Gastroesophageal sphincter (tissue), 4 donors: ENCODE data around the gene MED10. TPM values are rescaled to one million over a fixed set of nuclear protein-coding genes. Genes with fewer than 3 reads are reported as not detected.
"Not testable (repeated sequence)": the region's sequence is repeated elsewhere in the genome, so short reads cannot be mapped to it uniquely, and the experiment has no call there.

Source experiments
- ATAC-seq: fragments of 150-250 bp; one replicate; pipeline ENCODE4 v1.9.1; 2016; ENCODE audit warnings: mild to moderate bottlenecking, moderate library complexity
- H3K27ac ChIP-seq, 4 donors: fragments of 200-600 bp; sonication (generic) in 3 of 4; 1 replicate in 3 of 4; 2 replicates in 1 of 4; pipeline ENCODE4 v1.5.1; 2016 to 2019
- H3K27me3 ChIP-seq: fragments of 200-600 bp; sonication (generic); one replicate; pipeline ENCODE4 v1.5.1; 2019
- H3K36me3 ChIP-seq, 2 donors: fragments of 200-600 bp; sonication (generic); one replicate each; pipeline ENCODE4 v1.5.1; 2019; ENCODE audit warnings: control low read depth in 1 of 2
- H3K4me1 ChIP-seq, 3 donors: fragments of 200-600 bp; sonication (generic); 1 replicate in 2 of 3; 2 replicates in 1 of 3; pipeline ENCODE4 v1.5.1; 2016 to 2019; ENCODE audit warnings: control low read depth in 2 of 3
- H3K4me3 ChIP-seq, 2 donors: fragments of 200-600 bp; sonication (generic); one replicate each; pipeline ENCODE4 v1.5.1; 2019; ENCODE audit warnings: mild to moderate bottlenecking in 1 of 2, moderate library complexity in 1 of 2
- H3K9me3 ChIP-seq, 3 donors: fragments of 200-600 bp; sonication (generic); one replicate each; pipeline ENCODE4 v1.5.1; 2017 to 2019; ENCODE audit warnings: control low read depth in 2 of 3
- EP300 ChIP-seq: sonication (generic); formaldehyde crosslinking; IDR thresholded peaks from one replicate; pipeline ENCODE4 v1.6.1; 2017; ENCODE audit warnings: antibody characterized with exemption, mild to moderate bottlenecking
- POLR2A ChIP-seq, 2 donors: fragments of 450-650 bp; IDR thresholded peaks; one replicate each; pipeline ENCODE4 v1.6.1; 2017; ENCODE audit warnings: antibody characterized with exemption in 2 of 2, mild to moderate bottlenecking in 2 of 2, moderate library complexity in 1 of 2
- POLR2AphosphoS5 ChIP-seq: sonication (generic); formaldehyde crosslinking; IDR thresholded peaks from one replicate; pipeline ENCODE4 v1.6.1; 2017; ENCODE audit warnings: antibody characterized with exemption
- WGBS, 2 donors: methylation state at CpG; one replicate each; pipeline ENCODE4 v1.1.5; 2018; ENCODE audit warnings: low coverage in 1 of 2; 5-methylcytosine and 5-hydroxymethylcytosine counted together
- total RNA-seq, 4 donors: library from RNA; depleted of rRNA; stranded (reverse); fragments of >200 nt; gene quantifications; one replicate each; pipeline ENCODE4 v1.1.0, GENCODE V29; 2016
- TF ChIP-seq, protein P1 (sequence below), 4 experiments: fragments of 200-600 bp in 2 of 4; fragments of 450-650 bp in 2 of 4; sonication (generic) in 1 of 4; IDR thresholded peaks; one replicate each; pipeline ENCODE4 v1.5.1; 2017 to 2019; ENCODE audit warnings: antibody characterized with exemption in 4 of 4, mild to moderate bottlenecking in 2 of 4, moderate library complexity in 2 of 4

Gene MED10
- total RNA-seq, 4 donors from 2014 or later, result 27.2 to 39.7 (median 34.0) TPM

DNA sequence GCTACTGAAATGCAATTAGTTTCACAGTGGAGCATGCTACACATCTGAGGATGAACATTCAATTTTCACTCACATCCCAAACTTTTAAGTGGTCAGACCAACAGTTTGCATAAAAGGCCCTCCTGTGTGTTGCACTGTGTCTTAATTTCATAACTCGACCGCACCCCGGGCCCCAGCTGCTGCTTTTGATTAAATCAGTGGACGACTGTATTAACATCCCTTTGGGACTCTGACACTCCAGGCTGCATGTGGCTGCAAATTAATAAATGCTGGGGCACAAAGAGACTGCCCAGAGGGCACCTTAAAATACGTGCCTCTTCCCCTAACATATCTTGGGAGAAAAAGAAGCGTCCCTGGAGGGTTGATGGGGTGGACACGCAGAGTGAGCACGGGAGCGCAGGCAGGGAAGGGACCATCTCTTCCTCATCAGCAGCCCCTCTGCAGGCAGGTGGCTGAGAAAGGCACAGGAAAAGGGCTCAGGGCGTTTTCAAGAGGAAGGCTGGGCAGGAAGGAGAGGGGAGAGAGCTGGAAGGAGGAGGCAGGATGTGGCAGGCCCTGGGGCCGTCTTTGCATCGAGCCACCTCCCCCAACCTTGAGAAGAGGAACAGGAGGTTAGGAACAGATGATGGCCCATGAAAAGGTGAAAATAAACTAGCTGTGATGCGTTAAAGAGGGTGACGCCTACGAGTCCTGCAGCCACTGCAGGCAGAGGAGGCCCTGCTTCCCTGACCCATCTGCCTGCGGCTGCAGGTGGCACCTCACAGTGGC, 18.6 kb downstream of the MED10 start:
- TF ChIP-seq, protein P1, sequence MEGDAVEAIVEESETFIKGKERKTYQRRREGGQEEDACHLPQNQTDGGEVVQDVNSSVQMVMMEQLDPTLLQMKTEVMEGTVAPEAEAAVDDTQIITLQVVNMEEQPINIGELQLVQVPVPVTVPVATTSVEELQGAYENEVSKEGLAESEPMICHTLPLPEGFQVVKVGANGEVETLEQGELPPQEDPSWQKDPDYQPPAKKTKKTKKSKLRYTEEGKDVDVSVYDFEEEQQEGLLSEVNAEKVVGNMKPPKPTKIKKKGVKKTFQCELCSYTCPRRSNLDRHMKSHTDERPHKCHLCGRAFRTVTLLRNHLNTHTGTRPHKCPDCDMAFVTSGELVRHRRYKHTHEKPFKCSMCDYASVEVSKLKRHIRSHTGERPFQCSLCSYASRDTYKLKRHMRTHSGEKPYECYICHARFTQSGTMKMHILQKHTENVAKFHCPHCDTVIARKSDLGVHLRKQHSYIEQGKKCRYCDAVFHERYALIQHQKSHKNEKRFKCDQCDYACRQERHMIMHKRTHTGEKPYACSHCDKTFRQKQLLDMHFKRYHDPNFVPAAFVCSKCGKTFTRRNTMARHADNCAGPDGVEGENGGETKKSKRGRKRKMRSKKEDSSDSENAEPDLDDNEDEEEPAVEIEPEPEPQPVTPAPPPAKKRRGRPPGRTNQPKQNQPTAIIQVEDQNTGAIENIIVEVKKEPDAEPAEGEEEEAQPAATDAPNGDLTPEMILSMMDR (IDR thresholded peaks at IDR 0.05), result no peak
- TF ChIP-seq POLR2AphosphoS5 (no peak), POLR2A (IDR thresholded peaks at IDR 0.05) (no peak), EP300 (no peak)
- Histone ChIP-seq H3K27ac (no peak overlapping the region), H3K4me1 (no peaks in the 10 kb centered on the region), H3K9me3 (no peaks in the 10 kb centered on the region), H3K4me3 (no peak overlapping the region), H3K36me3 (peaks cover 0 to 59% of the 10 kb centered on the region in 2 donors), H3K27me3 (no peaks in the 10 kb centered on the region)
- WGBS, 2 donors, result 48 to 55% methylated on average over 4 to 9 of the region's 16 CpGs
- ATAC-seq, result no peak

DNA sequence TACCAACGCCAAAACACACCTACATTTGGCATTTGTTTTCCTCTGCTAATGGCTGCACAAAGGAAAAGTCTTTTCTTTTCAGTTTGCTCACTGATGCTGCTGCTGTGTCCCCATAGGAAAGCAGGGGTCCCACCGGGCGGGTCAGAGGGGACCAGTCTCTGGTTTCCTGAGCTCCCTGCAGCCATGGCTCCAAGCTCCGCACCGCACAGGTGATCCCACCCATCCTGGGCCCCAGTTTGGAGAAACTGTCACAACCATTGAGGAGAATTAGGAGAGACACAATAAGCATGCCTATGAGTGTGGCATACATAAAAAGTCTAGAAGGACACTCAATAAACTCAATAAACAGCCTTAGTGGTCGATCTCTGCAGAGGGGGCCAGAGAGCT, 19.9 kb downstream of the MED10 start:
- no peak overlapping the region for H3K27ac ChIP-seq
- no peaks in the 10 kb centered on the region for H3K9me3 ChIP-seq
- TF ChIP-seq, protein P1 (IDR thresholded peaks at IDR 0.05), result no peak
- peaks cover 0 to 59% of the 10 kb centered on the region in 2 donors for H3K36me3 ChIP-seq
- no peak overlapping the region for H3K4me3 ChIP-seq
- no peaks in the 10 kb centered on the region for H3K27me3 ChIP-seq
- 68 to 90% methylated on average over 1 to 2 of the region's 6 CpGs for WGBS, 2 donors
- ATAC-seq, result no peak
- no peaks in the 10 kb centered on the region for H3K4me1 ChIP-seq

- 87 to 96% methylated on average over 7 to 8 of the region's 8 CpGs for WGBS, 2 donors
- H3K27ac ChIP-seq, result not testable (repeated sequence)
Measured at GRCh38 chr5:6357817-6358433, 20.4 kb downstream of the MED10 start.

GRCh38 chr5:6356578-6357164, 21.7 kb downstream of the MED10 start:
- no peaks in the 10 kb centered on the region for H3K4me1 ChIP-seq
- no peak for ATAC-seq
- H3K36me3 ChIP-seq, result peaks cover 0 to 43% of the 10 kb centered on the region in 2 donors
- 84 to 88% methylated on average over 4 to 16 of the region's 16 CpGs for WGBS, 2 donors
- TF ChIP-seq POLR2A (IDR thresholded peaks at IDR 0.05) (no peak), POLR2AphosphoS5 (no peak), EP300 (no peak)
- TF ChIP-seq, protein P1 (IDR thresholded peaks at IDR 0.05), result no peak
- no peak overlapping the region for H3K27ac ChIP-seq
- H3K27me3 ChIP-seq, result no peaks in the 10 kb centered on the region
- no peaks in the 10 kb centered on the region for H3K9me3 ChIP-seq
- no peak overlapping the region for H3K4me3 ChIP-seq

More at GRCh38 chr5:6357817-6358433, 20.4 kb downstream of the MED10 start:
- H3K27me3 ChIP-seq, H3K4me3 ChIP-seq, H3K4me1 ChIP-seq, ATAC-seq, H3K9me3 ChIP-seq: not testable (repeated sequence)
- H3K36me3 ChIP-seq, result peaks cover 0 to 55% of the 10 kb centered on the region in 2 donors

GRCh38 chr5:6355294-6355693, 23.1 kb downstream of the MED10 start:
- no peak for TF ChIP-seq POLR2A (IDR thresholded peaks at IDR 0.05)
- Histone ChIP-seq H3K27ac (no peak overlapping the region), H3K4me3 (no peak overlapping the region), H3K4me1 (no peaks in the 10 kb centered on the region), H3K36me3 (peaks cover 0 to 40% of the 10 kb centered on the region in 2 donors), H3K27me3 (no peaks in the 10 kb centered on the region), H3K9me3 (no peaks in the 10 kb centered on the region)
- no peak for ATAC-seq
- 80% methylated on average over 1 of the region's 6 CpGs; no CpG with 5 or more reads in 1 of the 2 donors for WGBS, 2 donors

- no peak for TF ChIP-seq EP300
- TF ChIP-seq, protein P1 (IDR thresholded peaks at IDR 0.05), result no peak
- TF ChIP-seq POLR2A (IDR thresholded peaks at IDR 0.05), result no peak
- no peak for TF ChIP-seq POLR2AphosphoS5
- ATAC-seq, result no peak
- no peak overlapping the region for H3K27ac ChIP-seq
- 62 to 68% methylated on average over 3 of the region's 3 CpGs for WGBS, 2 donors
- H3K9me3 ChIP-seq, result no peaks in the 10 kb centered on the region
- H3K27me3 ChIP-seq, result no peaks in the 10 kb centered on the region
- peaks cover 0 to 35% of the 10 kb centered on the region in 2 donors for H3K36me3 ChIP-seq
- no peak overlapping the region for H3K4me3 ChIP-seq
- H3K4me1 ChIP-seq, result no peaks in the 10 kb centered on the region
Measured at GRCh38 chr5:6354848-6355247, 23.5 kb downstream of the MED10 start.
